HCT116 (cell line): ENCODE results near the gene MTMR12. TPM values are rescaled to one million over a fixed set of nuclear protein-coding genes. Genes with fewer than 3 reads are reported as not detected.

Experiments
- ATAC-seq: fragments of 200-7000 bp; cut with Tn5 transposase; 2 replicates; pipeline ENCODE4 v1.9.1; 2020; ENCODE audit warnings: mild to moderate bottlenecking, moderate library complexity
- Bru-seq: library from RNA; stranded (reverse); fragments of 400-500 nt; gene quantifications from one replicate; lab custom pipeline; 2021; lab: Mats Ljungman, UMichigan
- BruChase-seq, 2 experiments: library from RNA; stranded (reverse); fragments of 400-500 nt; gene quantifications; one replicate each; lab custom pipeline; 2021; lab: Mats Ljungman, UMichigan
- BruUV-seq: library from RNA; stranded (reverse); fragments of 400-500 nt; replicated peaks from 2 replicates; lab custom pipeline; 2021; lab: Mats Ljungman, UMichigan
- CTCF ChIA-PET: fragments of 300-600 bp; sonication (Branson Sonifier 250); formaldehyde crosslinking; loops from one replicate; lab custom pipeline; 2021; ENCODE audit warnings: antibody characterized with exemption; lab: Charles Lee
- POLR2A ChIA-PET: fragments of 300-600, 350-600 bp; sonication (Branson Sonifier 250); formaldehyde crosslinking; loops from one replicate; lab custom pipeline; 2021; ENCODE audit warnings: antibody characterized with exemption; lab: Charles Lee
- RAD21 ChIA-PET, 2 experiments: fragments of 300-600 bp; sonication (Branson Sonifier 250); formaldehyde crosslinking; loops; one replicate each; lab custom pipeline; 2023; ENCODE audit warnings: low total read pairs in 2 of 2; ENCODE audit not compliant: uncharacterized antibody in 2 of 2, unreplicated experiment in 2 of 2, low non-redundant PET in 1 of 2; lab: Charles Lee
- DNase-seq: peaks from one replicate; pipeline ENCODE4 v3.0.0-alpha.2; 2010; ENCODE audit warnings: low read depth, low spot score
- H2AFZ ChIP-seq: fragments of 200-600 bp; shearing (Covaris generic), sonication (generic); 2 replicates; pipeline ENCODE4 v1.6.1; 2017; ENCODE audit warnings: low read depth, mixed run types, mixed read lengths, antibody characterized with exemption, low read length; ENCODE audit not compliant: poor library complexity, severe bottlenecking
- H3K27ac ChIP-seq: 2 replicates; pipeline ENCODE4 v1.5.1; 2012; ENCODE audit warnings: low read depth, low read length
- H3K27me3 ChIP-seq: fragments of 200-600 bp; sonication (generic); 2 replicates; pipeline ENCODE4 v1.6.1; 2016; ENCODE audit warnings: mixed run types, low read length, mixed read lengths; ENCODE audit not compliant: insufficient read depth
- H3K36me3 ChIP-seq, 2 experiments: fragments of 200-500 bp in 1 of 2; fragments of 200-600 bp in 1 of 2; sonication (Bioruptor generic) in 1 of 2; sonication (generic) in 1 of 2; 2 replicates each; pipeline versions ENCODE4 v1.5.1 to v1.6.1; 2014 to 2016; ENCODE audit warnings: low read length in 2 of 2, inconsistent platforms in 1 of 2, mixed read lengths in 1 of 2, mixed run types in 1 of 2; ENCODE audit not compliant: insufficient read depth in 2 of 2, control insufficient read depth in 1 of 2
- H3K4me1 ChIP-seq, 2 experiments: fragments of 200-600 bp in 1 of 2; sonication (generic) in 1 of 2; 2 replicates each; pipeline versions ENCODE4 v1.5.1 to v1.6.1; 2012 to 2017; ENCODE audit warnings: low read length in 2 of 2, inconsistent platforms in 1 of 2, mild to moderate bottlenecking in 1 of 2, mixed read lengths in 1 of 2, mixed run types in 1 of 2, moderate library complexity in 1 of 2; ENCODE audit not compliant: insufficient read depth in 2 of 2, control insufficient read depth in 1 of 2
- H3K4me2 ChIP-seq: fragments of 200-600 bp; sonication (generic); 2 replicates; pipeline ENCODE4 v1.6.1; 2017; ENCODE audit warnings: mixed run types, low read length, mixed read lengths
- H3K4me3 ChIP-seq, 2 experiments: fragments of 200-600 bp in 1 of 2; sonication (generic) in 1 of 2; replicated peaks in 1 of 2; 2 replicates each; pipeline ENCODE4 v1.5.1; 2011 to 2016; ENCODE audit warnings: low read length in 2 of 2, control low read depth in 1 of 2, low read depth in 1 of 2, mild to moderate bottlenecking in 1 of 2, mixed read lengths in 1 of 2, mixed run types in 1 of 2
- H3K79me2 ChIP-seq: fragments of 200-600 bp; sonication (generic); 2 replicates; pipeline ENCODE4 v1.6.1; 2017; ENCODE audit warnings: mild to moderate bottlenecking, mixed run types, low read length, moderate library complexity, mixed read lengths; ENCODE audit not compliant: insufficient read depth
- H3K9ac ChIP-seq: fragments of 200-600 bp; sonication (generic); 2 replicates; pipeline ENCODE4 v1.6.1; 2016; ENCODE audit warnings: low read length, mixed read lengths
- H3K9me2 ChIP-seq: fragments of 200-600 bp; sonication (generic), shearing (Covaris generic); 2 replicates; pipeline ENCODE4 v1.6.1; 2017; ENCODE audit warnings: mixed run types, mild to moderate bottlenecking, moderate library complexity; ENCODE audit not compliant: insufficient read depth
- H3K9me3 ChIP-seq, 2 experiments: fragments of 200-500 bp in 1 of 2; fragments of 200-600 bp in 1 of 2; sonication (Bioruptor generic) in 1 of 2; sonication (generic) in 1 of 2; 2 replicates each; pipeline ENCODE4 v1.6.1; 2014 to 2017; ENCODE audit warnings: low read length in 2 of 2, mixed read lengths in 2 of 2, inconsistent platforms in 1 of 2, low read depth in 1 of 2, mild to moderate bottlenecking in 1 of 2, mixed run types in 1 of 2, moderate library complexity in 1 of 2; ENCODE audit not compliant: control insufficient read depth in 1 of 2, insufficient read depth in 1 of 2
- H4K20me1 ChIP-seq: fragments of 200-600 bp; sonication (generic), shearing (Covaris generic); 2 replicates; pipeline ENCODE4 v1.6.1; 2017; ENCODE audit warnings: mixed run types, mild to moderate bottlenecking, moderate library complexity; ENCODE audit not compliant: insufficient read depth
- ATF3 ChIP-seq: IDR thresholded peaks from 2 replicates; pipeline ENCODE4 v1.6.1; 2012
- CBX3 ChIP-seq: IDR thresholded peaks from 2 replicates; pipeline ENCODE4 v1.6.1; 2012; ENCODE audit warnings: low read depth
- CEBPB ChIP-seq: IDR thresholded peaks from 2 replicates; pipeline ENCODE4 v1.6.1; 2012; ENCODE audit warnings: low read depth
- CTCF ChIP-seq, 3 experiments: fragments of 200-600 bp in 1 of 3; sonication (generic) in 1 of 3; IDR thresholded peaks in 2 of 3; conservative IDR thresholded peaks in 1 of 3; 2 replicates each; pipeline ENCODE4 v1.5.1; 2012 to 2017; ENCODE audit warnings: low read depth in 2 of 3, low read length in 2 of 3, antibody characterized with exemption in 1 of 3, borderline replicate concordance in 1 of 3, control low read depth in 1 of 3, mild to moderate bottlenecking in 1 of 3, mixed read lengths in 1 of 3, mixed run types in 1 of 3, moderate library complexity in 1 of 3; ENCODE audit not compliant: insufficient read depth in 1 of 3
- ELF1 ChIP-seq: IDR thresholded peaks from 2 replicates; pipeline ENCODE4 v1.6.1; 2012; ENCODE audit warnings: low read depth, borderline replicate concordance
- EZH2 ChIP-seq: fragments of 200-600 bp; sonication (generic); IDR thresholded peaks from 2 replicates; pipeline ENCODE4 v1.6.1; 2017; ENCODE audit warnings: antibody characterized with exemption, mixed run types
- EZH2phosphoT487 ChIP-seq: fragments of 200-600 bp; IDR thresholded peaks from 2 replicates; pipeline ENCODE4 v1.6.1; 2018; ENCODE audit warnings: antibody characterized with exemption, borderline replicate concordance
- JUND ChIP-seq: IDR thresholded peaks from 2 replicates; pipeline ENCODE4 v1.6.1; 2012
- MAX ChIP-seq: IDR thresholded peaks from 2 replicates; pipeline ENCODE4 v1.6.1; 2012
- POLR2A ChIP-seq: IDR thresholded peaks from 2 replicates; pipeline ENCODE4 v1.7.0; 2011; ENCODE audit warnings: borderline replicate concordance; ENCODE audit not compliant: insufficient read depth, insufficient read length; ENCODE audit errors: extremely low read depth
- POLR2AphosphoS5 ChIP-seq: IDR thresholded peaks from 2 replicates; pipeline ENCODE4 v1.6.1; 2011; ENCODE audit warnings: mild to moderate bottlenecking, low read depth, low read length, moderate library complexity
- REST ChIP-seq: IDR thresholded peaks from 2 replicates; pipeline ENCODE4 v1.6.1; 2012; ENCODE audit warnings: low read depth
- SIN3A ChIP-seq: IDR thresholded peaks from 2 replicates; pipeline ENCODE4 v1.6.1; 2012; ENCODE audit warnings: low read depth
- SP1 ChIP-seq: IDR thresholded peaks from 2 replicates; pipeline ENCODE4 v1.6.1; 2012; ENCODE audit warnings: low read depth
- TCF7L2 ChIP-seq: IDR thresholded peaks from 2 replicates; pipeline ENCODE4 v1.7.0; 2011; ENCODE audit warnings: borderline replicate concordance, inconsistent platforms; ENCODE audit not compliant: insufficient read depth, insufficient read length; ENCODE audit errors: extremely low read depth
- YY1 ChIP-seq: IDR thresholded peaks from 2 replicates; pipeline ENCODE4 v1.6.1; 2011; ENCODE audit warnings: low read length, low read depth, moderate library complexity, mild to moderate bottlenecking; ENCODE audit not compliant: insufficient replicate concordance; ENCODE audit errors: extremely low read depth
- ZFX ChIP-seq: fragments of 450-650 bp; IDR thresholded peaks from 2 replicates; pipeline ENCODE4 v1.6.1; 2017
- intact Hi-C: fragments of 100-400 bp; cut with micrococcal nuclease; formaldehyde crosslinking; loops from 2 replicates; pipeline ENCODE4 v1.10.0; 2022
- long read RNA-seq: library from polyadenylated mRNA; unstranded; transcript quantifications from one replicate; pipeline ENCODE4 v2.0.0, GENCODE V29; 2021; ENCODE audit not compliant: unreplicated experiment
- polyA plus RNA-seq: library from polyadenylated mRNA; unstranded; fragments of >200 nt; gene quantifications from 2 replicates; pipeline ENCODE4 v1.2.1, GENCODE V29; 2012; ENCODE audit warnings: missing spikeins
- total RNA-seq: library from RNA; stranded (reverse); gene quantifications from one replicate; pipeline ENCODE4 v1.2.1, GENCODE V29; 2021; ENCODE audit not compliant: unreplicated experiment

Gene MTMR12
- 27.3 TPM for total RNA-seq
- polyA plus RNA-seq, result 8.8 and 10.5 TPM in 2 replicates
- Bru-seq, nascent RNA, result percentile 71 among the genes with signal in this experiment
- BruChase-seq, experiment 1, labeled RNA remaining after a 6-hour chase, result percentile 71 among the genes with signal in this experiment
- BruChase-seq, experiment 2, labeled RNA remaining after a 2-hour chase, result percentile 70 among the genes with signal in this experiment
- long read RNA-seq, full-length matches to known transcripts, result 9 of 104 reads
- long read RNA-seq, partial matches to known transcripts, result 5 of 104 reads
- long read RNA-seq, other reads (novel, unspliced or antisense), result 90 of 104 reads

- ATAC-seq (peak; percentile 94), DNase-seq (peak; percentile 98)
- CTCF ChIA-PET, result no interaction called here
- RAD21 ChIA-PET, result no interaction called here
- Histone ChIP-seq H3K79me2 (peaks cover 31% of the 10 kb centered on the region), H3K27me3 (no peaks in the 10 kb centered on the region), H3K4me2 (peak within 1 kb of the TSS; percentile 93), H3K9ac (peak within 1 kb of the TSS; percentile 83), H3K27ac (peak within 1 kb of the TSS; percentile 87), H3K4me1 (peaks cover 6 to 13% of the 10 kb centered on the region in 2 experiments; a peak in 2 of 4 replicates), H4K20me1 (no peaks in the 10 kb centered on the region), H3K4me3 (peak within 1 kb of the TSS; percentile 81 to 84), H3K9me2 (no peaks in the 10 kb centered on the region), H2AFZ (no peak within 1 kb of the TSS), H3K9me3 (no peaks in the 10 kb centered on the region), H3K36me3 (no peaks in the 10 kb centered on the region)
- intact Hi-C loops, result loop anchor here (1.0 kb wide), 1 partner anchor 138 kb away; the partner anchor contains the start of gene GOLPH3
- POLR2A ChIA-PET, result no interaction called here
- no TSS peak for BruUV-seq
- TF ChIP-seq MAX (peak; percentile 45; the same call in 1 of the 2 replicates), ATF3 (no peak), SP1 (peak; percentile 99), POLR2A (peak; percentile 71), CEBPB (no peak), SIN3A (no peak), CTCF (IDR thresholded peaks at IDR 0.05 in 2 of 3, conservative IDR thresholded peaks at IDR 0.05 in 1 of 3; ENCODE audit: borderline replicate concordance in 1 of 3, insufficient read depth in 1 of 3, low read depth in 2 of 3, low read length in 2 of 3) (no peak), EZH2 (no peak), REST (no peak), ELF1 (no peak), CBX3 (no peak), YY1 (peak; percentile 12), POLR2AphosphoS5 (peak; percentile 76), EZH2phosphoT487 (no peak), TCF7L2 (no peak), JUND (no peak), ZFX (peak; percentile 92)
Measured at GRCh38 chr5:32312595-32313332, at the start of gene MTMR12. TSS of gene MTMR12 (minus strand) at chr5:32312939. CDS start at chr5:32312838, 101 bp downstream.
